Large intestine (tissue), 3 donors: ENCODE measurements around the gene ADAMTS13. TPM values are rescaled to one million over a fixed set of nuclear protein-coding genes. Genes with fewer than 3 reads are reported as not detected.

Source experiments
- DNase-seq, 2 donors: peaks; one replicate each; pipeline versions ENCODE4 v3.0.0 to v3.0.0-alpha.2; 2013
- H3K27ac ChIP-seq: one replicate; pipeline ENCODE4 v1.5.1; 2013; ENCODE audit warnings: low read length
- H3K27me3 ChIP-seq: 2 replicates; pipeline ENCODE4 v1.6.1; 2013; ENCODE audit warnings: low read length; ENCODE audit not compliant: control insufficient read depth, insufficient read depth
- H3K36me3 ChIP-seq: 2 replicates; pipeline ENCODE4 v1.6.1; 2013; ENCODE audit warnings: low read length; ENCODE audit not compliant: control insufficient read depth, insufficient read depth
- H3K4me1 ChIP-seq: one replicate; pipeline ENCODE4 v1.6.1; 2013; ENCODE audit warnings: low read length; ENCODE audit not compliant: control insufficient read depth, insufficient read depth
- H3K4me3 ChIP-seq: one replicate; pipeline ENCODE4 v1.5.1; 2013; ENCODE audit warnings: low read length
- H3K9me3 ChIP-seq: one replicate; pipeline ENCODE4 v1.6.1; 2013; ENCODE audit warnings: mild to moderate bottlenecking, low read depth, low read length, moderate library complexity; ENCODE audit not compliant: control insufficient read depth
- WGBS: methylation state at CpG from one replicate; pipeline ENCODE4 v1.1.5; 2013; ENCODE audit warnings: low lambda C conversion rate; ENCODE audit not compliant: insufficient coverage; 5-methylcytosine and 5-hydroxymethylcytosine counted together
- polyA plus RNA-seq: library from polyadenylated mRNA; unstranded; fragments of 120-200 nt; gene quantifications from one replicate; pipeline ENCODE4 v1.2.1, GENCODE V29; 2013

ADAMTS13 gene
- polyA plus RNA-seq, 1 donor, result 10.4 TPM

DNA sequence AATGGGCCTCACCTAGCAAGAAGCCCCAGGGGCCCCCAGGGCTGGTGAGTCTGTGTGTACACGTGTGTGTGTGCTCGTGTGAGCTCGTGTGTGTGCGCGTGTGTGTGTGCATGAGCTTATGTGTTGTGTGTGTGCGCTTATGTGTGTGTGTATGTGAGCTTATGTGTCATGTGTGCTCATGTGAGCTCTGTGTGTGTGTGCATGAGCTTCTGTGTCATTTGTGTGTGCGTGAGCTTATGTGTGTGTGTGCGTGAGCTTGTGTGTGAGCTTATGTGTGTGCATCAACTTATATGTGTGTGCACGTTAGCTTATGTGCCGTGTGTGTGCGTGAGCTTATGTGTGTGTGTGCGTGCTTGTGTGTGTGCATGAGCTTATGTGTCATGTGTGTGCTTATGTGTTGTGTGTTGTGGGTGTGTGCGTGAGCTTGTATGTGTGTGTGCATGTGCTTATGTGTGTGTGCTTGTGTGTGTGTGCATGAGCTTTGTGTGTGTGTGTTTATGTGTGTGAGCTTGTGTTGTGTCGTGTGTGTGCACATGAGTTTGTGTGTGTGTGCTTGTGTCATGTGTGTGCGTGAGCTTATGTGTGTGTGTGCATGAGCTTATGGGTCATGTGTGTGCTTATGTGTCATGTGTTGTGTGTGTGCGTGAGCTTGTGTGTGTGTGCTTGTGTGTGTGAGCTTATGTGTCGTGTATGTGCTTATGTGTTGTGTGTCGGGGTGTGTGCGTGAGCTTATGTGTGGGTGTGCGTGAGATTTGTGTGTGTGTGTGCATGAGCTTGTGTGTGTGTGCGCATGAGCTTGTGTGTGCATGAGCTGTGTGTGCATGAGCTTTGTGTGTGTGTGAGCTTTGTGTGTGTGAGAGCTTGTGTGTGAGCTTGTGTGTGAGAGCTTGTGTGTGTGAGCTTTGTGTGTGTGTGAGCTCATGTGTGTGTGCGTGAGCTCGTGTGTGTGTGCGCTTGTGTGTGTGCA, 73.4 kb downstream of the ADAMTS13 start:
- H3K4me1 ChIP-seq, result peaks cover 4% of the 10 kb centered on the region

DNA sequence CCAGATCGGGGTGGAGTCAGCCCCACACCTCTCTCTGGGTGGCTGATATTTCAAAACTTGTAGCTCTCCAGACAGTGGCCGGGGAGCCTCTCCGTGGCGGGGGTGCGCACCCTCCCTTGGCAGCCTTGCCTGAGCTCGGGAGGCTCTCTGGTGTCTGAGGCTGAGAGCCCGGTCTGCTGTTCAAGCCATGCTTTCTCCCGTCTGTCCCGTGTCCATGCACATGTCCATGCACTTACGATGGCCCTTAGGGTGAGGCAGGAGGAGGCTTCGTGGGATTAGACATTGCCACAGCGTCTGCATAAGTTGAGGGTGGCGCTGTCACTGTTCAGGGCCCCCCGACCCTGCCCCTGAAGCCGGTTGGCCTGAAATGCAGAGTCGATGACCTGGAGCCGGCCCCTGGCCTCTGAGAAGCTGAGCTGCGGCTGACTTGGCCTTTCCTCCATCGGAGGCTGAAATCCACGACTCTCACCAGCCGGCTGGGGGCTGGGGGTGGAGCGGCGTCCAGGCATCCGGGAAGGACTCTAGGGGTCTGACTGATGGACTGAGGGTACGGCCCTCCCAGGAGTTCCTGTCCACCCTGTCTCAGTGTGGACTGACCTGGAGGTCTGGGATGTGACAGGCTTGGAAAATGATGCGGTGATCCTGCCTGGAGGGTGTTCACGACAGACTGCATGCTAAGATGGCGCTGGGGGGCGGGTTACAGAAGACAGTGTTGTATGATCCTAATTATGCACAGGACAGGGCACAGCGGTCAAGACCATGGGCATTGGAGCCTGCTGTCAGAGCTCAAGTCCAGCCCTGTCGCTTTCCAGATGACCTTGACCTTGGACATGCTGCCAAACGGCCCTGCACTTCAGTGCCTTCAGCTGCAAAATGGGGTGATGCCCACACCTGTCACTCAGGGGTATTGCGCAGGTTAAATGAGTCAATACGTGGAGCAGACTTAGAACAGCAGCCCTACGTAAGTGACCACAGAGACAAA, 75.0 kb downstream of the ADAMTS13 start:
- WGBS, result no CpG with 5 or more reads among the region's 35 CpGs
- no peak for DNase-seq
- peaks cover 3% of the 10 kb centered on the region for H3K9me3 ChIP-seq

More for the DNA sequence above, 73.4 kb downstream of the ADAMTS13 start:
- Histone ChIP-seq H3K27me3 (peaks cover 7% of the 10 kb centered on the region), H3K27ac (no peak overlapping the region), H3K4me3 (no peak overlapping the region), H3K9me3 (no peaks in the 10 kb centered on the region), H3K36me3 (no peaks in the 10 kb centered on the region)
- DNase-seq, result no peak
- 100% methylated on average over 1 of the region's 24 CpGs for WGBS

GRCh38 chr9:133499132-133499891, 77.1 kb downstream of the ADAMTS13 start:
- H3K9me3 ChIP-seq, result peaks cover 6% of the 10 kb centered on the region
- no peak for DNase-seq
- no peak overlapping the region for H3K27ac ChIP-seq
- H3K4me1 ChIP-seq, result peaks cover 4% of the 10 kb centered on the region
- no peaks in the 10 kb centered on the region for H3K36me3 ChIP-seq
- peaks cover 9% of the 10 kb centered on the region for H3K27me3 ChIP-seq
- no CpG with 5 or more reads among the region's 19 CpGs for WGBS
- no peak overlapping the region for H3K4me3 ChIP-seq

More for the DNA sequence above, 75.0 kb downstream of the ADAMTS13 start:
- Histone ChIP-seq H3K36me3 (no peaks in the 10 kb centered on the region), H3K27me3 (peaks cover 7% of the 10 kb centered on the region), H3K4me1 (peaks cover 4% of the 10 kb centered on the region), H3K4me3 (no peak overlapping the region), H3K27ac (no peak overlapping the region)

GRCh38 chr9:133499892-133500270, 77.7 kb downstream of the ADAMTS13 start:
- Histone ChIP-seq H3K27ac (no peak overlapping the region), H3K9me3 (peaks cover 6% of the 10 kb centered on the region), H3K4me3 (no peak overlapping the region), H3K4me1 (peaks cover 4% of the 10 kb centered on the region), H3K36me3 (no peaks in the 10 kb centered on the region), H3K27me3 (peaks cover 10% of the 10 kb centered on the region)
- whole genome bisulfite sequencing, result no CpG with 5 or more reads among the region's 12 CpGs
- no peak for DNase-seq

- peaks cover 6% of the 10 kb centered on the region for H3K9me3 ChIP-seq
- no peak overlapping the region for H3K27ac ChIP-seq
- H3K4me1 ChIP-seq, result peaks cover 2% of the 10 kb centered on the region
- peaks cover 10% of the 10 kb centered on the region for H3K27me3 ChIP-seq
- no peak overlapping the region for H3K4me3 ChIP-seq
- no peaks in the 10 kb centered on the region for H3K36me3 ChIP-seq
- no CpG with 5 or more reads among the region's 1 CpG for WGBS
- DNase-seq, result no peak
Measured at GRCh38 chr9:133502112-133502511, 79.9 kb downstream of the ADAMTS13 start.

- Histone ChIP-seq H3K36me3 (no peaks in the 10 kb centered on the region), H3K4me1 (peaks cover 6% of the 10 kb centered on the region), H3K9me3 (peaks cover 6% of the 10 kb centered on the region), H3K27ac (no peak overlapping the region), H3K4me3 (no peak overlapping the region), H3K27me3 (peaks cover 16% of the 10 kb centered on the region)
- WGBS, result no CpG with 5 or more reads among the region's 13 CpGs
- no peak for DNase-seq
Measured at GRCh38 chr9:133505186-133505830, 83.1 kb downstream of the ADAMTS13 start.

DNA sequence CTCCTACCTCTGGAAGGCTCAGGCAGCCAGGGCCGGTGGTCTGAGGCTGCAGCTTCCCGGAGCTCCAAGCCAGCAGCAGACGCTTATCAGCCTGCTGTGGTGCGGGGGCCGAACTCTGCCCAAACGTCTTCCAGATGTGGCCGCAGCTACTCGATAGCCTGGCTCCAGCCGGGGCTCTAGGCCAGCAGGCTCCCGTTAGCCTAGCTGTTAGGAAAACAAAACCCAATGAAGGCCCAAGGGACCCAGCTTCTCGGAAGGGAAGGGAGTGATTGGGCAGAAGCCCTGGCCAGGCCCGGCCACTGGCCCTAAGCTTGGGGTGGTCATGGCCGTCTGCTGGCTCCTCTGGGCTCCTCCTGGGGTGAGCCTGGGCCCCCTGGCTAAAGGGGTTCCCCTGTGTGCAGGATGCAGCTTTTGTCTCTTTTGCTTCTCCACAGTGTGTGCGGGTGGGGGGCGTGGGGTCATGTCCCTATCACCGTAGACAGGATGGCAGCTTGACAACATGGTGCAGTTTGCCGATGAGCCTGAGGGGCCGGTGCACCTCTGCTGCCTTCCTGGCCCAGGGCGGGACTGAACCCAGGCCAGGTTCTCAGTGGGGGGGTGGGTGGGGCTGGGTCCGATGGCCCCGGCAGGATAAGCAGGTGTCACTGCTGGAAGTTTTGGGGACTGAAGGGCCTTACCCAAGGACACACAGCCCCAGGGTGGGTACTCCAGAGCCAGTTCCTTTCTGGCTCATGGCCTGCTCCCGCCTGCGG, 83.9 kb downstream of the ADAMTS13 start:
- DNase-seq, result no peak

GRCh38 chr9:133506653-133507038, 84.5 kb downstream of the ADAMTS13 start:
- Histone ChIP-seq H3K9me3 (peaks cover 10% of the 10 kb centered on the region), H3K4me3 (no peak overlapping the region), H3K27me3 (peaks cover 16% of the 10 kb centered on the region), H3K36me3 (no peaks in the 10 kb centered on the region), H3K27ac (no peak overlapping the region), H3K4me1 (peaks cover 6% of the 10 kb centered on the region)
- DNase-seq, result no peak
- no CpG with 5 or more reads among the region's 18 CpGs for WGBS

More for the DNA sequence above, 83.9 kb downstream of the ADAMTS13 start:
- WGBS, result no CpG with 5 or more reads among the region's 23 CpGs
- Histone ChIP-seq H3K27ac (no peak overlapping the region), H3K4me3 (no peak overlapping the region), H3K4me1 (peaks cover 6% of the 10 kb centered on the region), H3K9me3 (peaks cover 8% of the 10 kb centered on the region), H3K27me3 (peaks cover 16% of the 10 kb centered on the region), H3K36me3 (no peaks in the 10 kb centered on the region)
